WI38 (cell line): ENCODE measurements around the gene BABAM1.
"Not testable (repeated sequence)": the region's sequence is repeated elsewhere in the genome, so short reads cannot be mapped to it uniquely, and the experiment has no call there.

Experiments used
- H3K4me3 ChIP-seq: 2 replicates; pipeline ENCODE4 v1.5.1; 2011; ENCODE audit warnings: low read depth, mild to moderate bottlenecking, control low read depth, low read length
- TF ChIP-seq, protein P1 (sequence below): IDR thresholded peaks from 2 replicates; pipeline ENCODE4 v1.5.1; 2012; ENCODE audit warnings: low read depth, mild to moderate bottlenecking, control low read depth, low read length

The BABAM1 gene

DNA sequence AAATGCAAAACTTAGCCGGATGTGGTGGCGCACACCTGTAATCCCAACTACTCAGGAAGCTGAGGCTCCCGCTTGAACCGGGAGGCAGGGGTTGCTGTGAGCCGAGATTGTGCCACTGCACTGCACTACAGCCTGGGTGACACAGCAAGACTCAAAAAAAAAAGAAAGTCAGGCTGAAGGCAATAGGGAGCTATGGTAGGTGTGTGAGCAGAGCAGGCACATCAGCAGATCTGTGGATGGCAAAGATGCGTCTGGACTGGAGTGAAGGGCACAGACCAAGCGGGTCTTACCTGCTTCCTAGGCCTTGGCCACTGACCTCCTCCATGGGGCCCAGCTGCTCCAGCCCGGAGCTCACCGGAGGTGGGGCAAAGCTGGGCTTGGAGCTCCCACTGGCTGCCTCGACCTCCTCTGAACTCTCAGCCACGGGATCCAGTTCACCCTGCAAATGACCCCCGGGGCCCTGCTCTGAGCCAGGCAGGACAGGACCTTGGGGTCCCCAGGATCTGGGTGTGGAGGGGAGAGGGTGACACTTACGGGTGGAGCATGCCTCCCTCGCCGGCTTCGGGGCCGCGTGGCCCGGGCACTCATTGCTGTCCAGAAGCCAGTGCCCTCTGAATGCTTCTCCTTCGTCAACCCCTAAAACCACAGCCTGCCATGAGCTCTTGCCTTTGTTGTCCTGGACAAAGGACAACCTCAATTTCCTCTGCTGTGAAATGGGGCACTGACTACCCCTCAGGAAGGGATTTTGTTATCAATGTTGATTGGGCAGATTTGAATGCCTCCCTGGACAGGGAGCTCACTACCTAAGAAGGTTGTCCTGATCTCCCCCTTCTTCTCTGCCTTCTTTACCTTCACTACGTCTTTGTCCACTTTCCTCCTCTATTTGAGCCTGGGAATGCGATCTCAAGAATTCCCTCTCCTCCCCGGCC, 3.3 kb upstream of the BABAM1 start:
- H3K4me3 ChIP-seq: no peak overlapping the region
- TF ChIP-seq, protein P1, sequence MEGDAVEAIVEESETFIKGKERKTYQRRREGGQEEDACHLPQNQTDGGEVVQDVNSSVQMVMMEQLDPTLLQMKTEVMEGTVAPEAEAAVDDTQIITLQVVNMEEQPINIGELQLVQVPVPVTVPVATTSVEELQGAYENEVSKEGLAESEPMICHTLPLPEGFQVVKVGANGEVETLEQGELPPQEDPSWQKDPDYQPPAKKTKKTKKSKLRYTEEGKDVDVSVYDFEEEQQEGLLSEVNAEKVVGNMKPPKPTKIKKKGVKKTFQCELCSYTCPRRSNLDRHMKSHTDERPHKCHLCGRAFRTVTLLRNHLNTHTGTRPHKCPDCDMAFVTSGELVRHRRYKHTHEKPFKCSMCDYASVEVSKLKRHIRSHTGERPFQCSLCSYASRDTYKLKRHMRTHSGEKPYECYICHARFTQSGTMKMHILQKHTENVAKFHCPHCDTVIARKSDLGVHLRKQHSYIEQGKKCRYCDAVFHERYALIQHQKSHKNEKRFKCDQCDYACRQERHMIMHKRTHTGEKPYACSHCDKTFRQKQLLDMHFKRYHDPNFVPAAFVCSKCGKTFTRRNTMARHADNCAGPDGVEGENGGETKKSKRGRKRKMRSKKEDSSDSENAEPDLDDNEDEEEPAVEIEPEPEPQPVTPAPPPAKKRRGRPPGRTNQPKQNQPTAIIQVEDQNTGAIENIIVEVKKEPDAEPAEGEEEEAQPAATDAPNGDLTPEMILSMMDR: no peak

DNA sequence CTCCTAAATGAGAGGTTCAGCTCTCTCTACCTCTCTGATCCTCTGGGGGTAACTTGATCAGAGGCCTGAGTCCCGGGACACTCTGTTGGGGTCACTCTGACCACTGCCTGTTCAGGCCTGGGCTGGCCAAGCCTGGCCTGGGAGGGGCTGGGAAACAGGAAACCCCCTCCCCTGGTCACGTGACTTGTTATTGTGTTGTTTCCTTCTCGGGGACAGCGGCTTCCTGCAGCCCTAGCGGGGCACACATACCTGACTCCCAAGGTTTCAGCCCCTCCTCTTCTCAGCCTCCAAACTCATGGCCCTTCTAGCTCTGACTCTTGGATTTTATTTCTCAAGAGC, 2.6 kb upstream of the BABAM1 start, which contains the start of gene USHBP1:
Gene USHBP1 (minus strand): TSS at position 105 of the 339 bp plus-strand sequence. CDS start 446 bp downstream, outside the sequence.
- TF ChIP-seq, protein P1: no peak

DNA sequence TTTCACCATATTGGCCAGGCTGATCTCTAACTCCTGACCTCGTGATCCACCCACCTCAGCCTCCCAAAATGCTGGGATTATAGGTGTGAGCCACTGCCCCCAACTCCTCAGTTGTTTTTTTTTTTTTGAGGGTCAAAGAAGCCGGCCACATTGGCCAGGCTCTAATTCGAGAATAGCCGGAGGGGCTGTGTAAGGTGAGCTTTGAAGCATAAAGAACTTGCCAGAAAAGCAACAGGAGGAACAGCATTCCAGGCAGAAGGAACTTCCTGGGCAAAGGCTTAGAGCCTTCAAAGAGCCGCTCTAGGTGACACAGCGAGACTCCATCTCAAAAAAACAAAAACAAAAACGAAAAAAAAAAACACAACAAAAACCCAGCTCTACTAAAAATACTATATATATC, 1.2 kb upstream of the BABAM1 start:
- H3K4me3 ChIP-seq: no peak overlapping the region
- TF ChIP-seq, protein P1: no peak

More for the DNA sequence above, 2.6 kb upstream of the BABAM1 start, which contains the start of gene USHBP1:
- H3K4me3 ChIP-seq: no peak within 1 kb of the TSS

DNA sequence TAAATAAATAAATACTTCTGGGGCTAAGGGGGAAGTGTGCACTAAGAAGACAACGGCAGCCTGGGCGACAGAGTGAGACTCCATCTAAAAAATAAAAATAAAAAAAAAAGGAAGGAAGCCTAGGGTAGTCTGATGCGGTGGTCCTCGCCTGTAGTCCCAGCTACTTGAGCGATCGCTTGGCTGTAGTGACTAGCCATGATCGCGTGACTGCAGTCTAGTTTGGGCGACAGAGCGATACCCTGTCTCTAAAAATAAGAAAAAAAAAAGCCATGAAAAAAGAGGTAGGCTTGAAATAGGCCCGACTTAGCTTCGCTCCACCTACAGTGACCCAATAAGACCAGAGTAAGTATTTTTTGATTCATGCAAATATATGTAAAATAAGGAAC, 661 bp upstream of the BABAM1 start:
- H3K4me3 ChIP-seq: no peak overlapping the region
- TF ChIP-seq, protein P1: no peak

DNA sequence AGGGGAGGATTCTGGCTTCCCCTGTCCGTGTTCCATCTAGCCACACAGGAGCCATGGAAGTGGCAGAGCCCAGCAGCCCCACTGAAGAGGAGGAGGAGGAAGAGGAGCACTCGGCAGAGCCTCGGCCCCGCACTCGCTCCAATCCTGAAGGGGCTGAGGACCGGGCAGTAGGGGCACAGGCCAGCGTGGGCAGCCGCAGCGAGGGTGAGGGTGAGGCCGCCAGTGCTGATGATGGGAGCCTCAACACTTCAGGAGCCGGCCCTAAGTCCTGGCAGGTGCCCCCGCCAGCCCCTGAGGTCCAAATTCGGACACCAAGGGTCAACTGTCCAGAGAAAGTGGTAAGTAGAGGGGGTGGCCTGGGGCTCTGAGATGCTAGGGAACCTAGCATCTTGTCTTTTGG, 1.5 kb downstream of the BABAM1 start:
- H3K4me3 ChIP-seq: no peak overlapping the region
- TF ChIP-seq, protein P1: no peak

DNA sequence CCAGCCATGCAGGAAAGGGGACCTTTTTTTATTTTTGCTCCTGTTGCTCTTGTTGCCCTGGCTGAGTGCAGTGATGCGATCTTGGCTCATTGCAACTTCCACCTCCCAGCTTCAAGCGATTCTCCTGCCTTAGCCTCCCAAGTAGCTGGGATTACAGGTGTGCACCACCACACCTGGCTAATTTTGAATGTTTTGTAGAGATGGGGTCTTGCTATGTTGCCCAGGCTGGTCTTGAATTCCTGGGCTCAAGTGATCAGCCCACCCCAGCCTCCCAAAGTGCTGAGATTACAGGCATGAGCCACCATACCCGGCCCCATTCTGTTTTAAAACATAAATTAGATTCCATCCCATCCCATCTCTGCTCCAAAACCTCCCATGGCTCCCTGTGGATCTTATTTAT, 7.6 kb downstream of the BABAM1 start:
- H3K4me3 ChIP-seq: not testable (repeated sequence)

DNA sequence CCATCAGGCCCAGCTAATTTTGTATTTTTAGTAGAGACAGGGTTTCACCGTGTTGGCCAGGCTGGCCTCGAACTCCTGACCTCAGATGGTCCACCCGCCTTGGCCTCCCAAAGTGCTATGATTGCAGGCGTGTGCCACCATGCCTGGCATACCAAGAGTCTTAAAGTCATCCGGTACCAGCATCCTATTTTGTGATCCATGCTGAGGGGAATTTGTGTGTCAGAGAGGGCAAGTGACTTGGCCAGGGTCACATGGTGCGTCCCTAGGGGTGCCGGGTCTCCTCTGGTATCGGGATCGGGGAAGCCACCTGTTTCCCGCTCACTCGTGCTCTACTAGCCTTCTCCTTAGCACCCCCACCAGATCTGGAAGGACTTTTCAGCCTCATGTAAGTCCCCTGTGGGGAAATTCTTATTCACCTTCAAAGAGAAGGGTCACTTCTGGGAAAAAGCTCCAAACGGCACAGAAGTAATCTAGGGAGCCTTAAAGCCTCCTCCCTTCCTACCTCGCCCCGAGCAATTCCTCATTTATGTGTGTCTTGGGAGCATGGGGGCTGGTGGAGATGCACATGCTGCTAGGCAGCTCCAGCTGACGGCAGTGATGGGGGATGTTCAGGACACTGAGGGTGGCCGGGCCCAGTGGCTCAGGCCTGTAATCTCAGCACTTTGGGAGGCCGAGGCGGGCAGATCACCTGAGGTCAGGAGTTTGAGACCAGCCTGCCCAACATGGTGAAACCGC, 8.4 kb downstream of the BABAM1 start:
- no peak overlapping the region for H3K4me3 ChIP-seq
- TF ChIP-seq, protein P1: no peak
